ENCODE results near the gene FRAS1.
"Not testable (repeated sequence)": the region's sequence is repeated elsewhere in the genome, so short reads cannot be mapped to it uniquely, and the experiment has no call there.

Gene FRAS1

DNA sequence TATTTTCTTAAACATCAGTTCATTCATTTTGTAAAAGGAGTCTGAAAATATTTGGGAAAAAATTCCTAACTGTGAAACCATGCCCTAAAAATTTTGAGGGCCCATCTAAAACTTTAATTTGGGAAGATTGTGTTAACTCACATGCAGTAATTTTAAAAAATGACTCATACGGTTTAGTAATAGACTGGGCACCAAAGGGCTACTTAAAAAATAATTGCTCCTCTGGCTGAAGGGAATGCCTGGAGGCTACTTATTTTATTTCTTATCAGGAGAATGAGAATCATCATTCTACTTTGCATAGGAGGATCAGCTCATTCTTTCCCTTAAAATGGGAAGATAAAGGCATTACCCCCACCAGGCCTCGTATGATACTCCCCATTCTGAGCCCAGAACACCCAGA lies 271.5 kb downstream of the FRAS1 start:
- DNase-seq (ENCODE audit: low read depth): not testable (repeated sequence)

DNA sequence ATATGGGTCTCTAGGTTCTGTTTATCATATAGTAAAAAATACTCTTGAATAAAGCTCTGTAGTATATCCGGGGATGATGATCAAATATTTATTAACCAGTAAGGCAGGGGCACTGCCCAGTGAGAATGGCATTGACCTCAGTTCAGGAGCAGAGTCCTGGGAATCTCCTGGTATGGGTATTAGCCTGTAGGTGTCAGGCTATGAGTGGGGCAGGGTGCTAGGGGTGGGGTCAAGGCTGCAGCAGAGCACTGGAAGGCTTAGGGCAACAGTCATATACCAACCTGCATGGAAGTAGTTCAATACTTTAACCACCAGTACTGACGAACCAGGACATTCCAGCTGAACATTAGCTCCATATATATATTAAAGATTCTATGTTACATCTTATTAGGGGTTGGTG lies 274.1 kb downstream of the FRAS1 start:
- DNase-seq (ENCODE audit: low read depth): no peak

DNA sequence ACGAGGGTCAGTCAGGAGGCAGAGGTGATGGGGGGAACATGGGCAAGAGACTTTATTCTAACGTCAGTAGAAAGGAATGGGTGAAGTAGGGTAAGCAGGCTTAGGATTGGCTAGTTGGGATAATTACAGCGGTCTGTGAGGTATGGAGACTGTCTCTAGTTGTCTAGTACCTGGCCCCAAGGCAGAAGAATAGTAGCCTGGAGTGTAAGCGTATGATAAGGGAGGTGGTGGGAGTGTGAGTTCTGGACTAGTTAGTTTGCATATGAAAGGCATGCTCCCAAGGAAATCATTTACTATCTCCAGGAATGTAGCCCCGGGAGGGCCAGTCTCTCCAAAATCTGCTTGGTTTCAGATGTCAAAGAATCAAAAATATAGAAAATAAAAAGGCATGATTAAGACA lies 274.8 kb downstream of the FRAS1 start:
- no peak for DNase-seq (ENCODE audit: low read depth)

DNA sequence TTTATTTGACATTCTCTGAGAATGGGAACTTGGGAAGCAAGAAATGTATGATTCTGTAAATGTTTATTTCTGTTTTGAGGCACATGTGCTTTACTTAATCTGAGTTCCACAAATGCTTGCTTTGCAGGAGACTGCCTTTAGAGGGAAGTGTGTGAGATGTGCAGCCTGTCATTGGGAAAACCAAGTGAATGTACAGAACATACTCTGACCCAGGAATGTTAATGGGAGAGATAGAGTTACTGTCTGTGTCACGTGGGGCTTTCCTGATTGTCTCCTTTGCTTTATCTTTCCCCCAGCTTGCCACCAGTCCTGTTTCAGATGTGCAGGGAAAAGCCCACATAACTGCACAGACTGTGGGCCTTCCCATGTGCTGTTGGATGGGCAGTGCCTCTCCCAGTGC lies 275.9 kb downstream of the FRAS1 start:
- DNase-seq (ENCODE audit: low read depth): no peak

DNA sequence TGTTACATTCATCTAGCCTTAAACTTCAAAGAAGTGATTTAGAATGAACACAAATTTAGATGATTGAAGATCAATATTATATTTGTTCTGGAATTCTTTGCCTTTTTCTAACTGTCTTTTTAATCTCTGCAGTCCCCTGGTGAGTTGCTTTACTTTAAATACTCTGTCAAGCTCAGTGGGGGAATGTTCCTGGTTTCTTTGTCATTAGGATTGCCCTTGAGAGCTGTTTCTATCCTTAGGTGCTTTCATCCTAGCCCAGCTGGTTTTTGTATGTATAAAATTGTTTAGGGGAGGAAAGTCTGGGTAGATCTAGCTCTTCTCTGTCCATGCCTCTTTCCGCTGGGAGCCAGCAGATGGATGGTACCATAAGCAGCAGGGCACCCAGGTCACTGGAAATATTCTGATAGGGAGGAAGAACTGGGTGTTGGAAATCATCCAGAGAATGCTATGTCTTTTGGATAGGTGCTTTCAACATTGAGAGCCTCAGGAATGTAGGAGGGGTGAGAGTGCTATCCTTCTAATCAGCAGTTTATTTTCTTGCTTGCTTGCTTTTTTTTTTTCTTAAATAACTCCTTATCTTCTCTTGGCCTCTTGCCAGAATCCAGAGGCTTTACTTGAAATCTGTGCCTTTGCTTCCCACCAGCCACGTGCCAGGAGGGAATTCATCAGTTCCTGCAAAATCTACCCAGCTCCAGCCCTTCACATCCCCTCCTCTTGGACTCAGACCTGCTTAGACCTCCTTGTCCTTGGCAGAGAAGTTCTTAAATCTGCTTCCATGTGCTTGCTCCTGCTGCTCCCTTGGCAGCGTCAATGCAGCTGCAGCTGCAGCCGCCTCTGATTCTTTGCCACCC lies 279.2 kb downstream of the FRAS1 start:
- DNase-seq (ENCODE audit: low read depth): no peak

DNA sequence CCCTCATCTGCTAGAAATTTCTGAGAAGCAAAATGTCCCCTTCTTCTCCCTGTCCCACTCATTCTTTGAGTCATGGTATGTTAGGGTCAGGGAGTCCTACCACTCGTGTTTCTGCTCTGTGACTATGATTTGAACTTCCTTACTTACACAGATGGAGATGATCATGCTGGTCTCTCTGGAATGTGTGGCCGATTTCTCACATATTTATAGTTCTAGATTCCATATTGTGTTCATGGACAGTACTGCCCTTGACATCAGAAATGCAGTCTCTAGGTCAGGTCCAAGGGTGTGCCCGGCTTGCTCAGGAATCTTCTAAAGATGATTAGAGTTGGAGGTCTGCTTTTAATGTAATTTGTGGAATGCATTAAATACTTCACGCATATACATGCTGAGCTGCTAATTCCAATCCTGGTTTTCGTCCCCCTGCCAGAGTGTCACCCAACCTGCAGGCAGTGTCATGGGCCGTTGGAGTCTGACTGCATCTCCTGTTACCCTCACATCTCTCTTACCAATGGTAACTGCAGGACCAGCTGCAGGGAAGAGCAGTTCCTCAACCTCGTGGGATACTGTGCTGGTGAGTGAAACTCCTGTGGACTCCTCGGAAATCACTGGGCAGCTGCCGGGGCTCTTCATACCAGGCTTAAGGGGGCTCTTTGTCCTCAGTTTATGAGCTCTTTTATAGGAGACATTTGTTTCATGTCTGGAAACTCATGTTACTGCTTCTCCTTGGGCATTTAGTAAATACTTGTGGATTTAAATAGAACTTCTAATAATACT lies 280.3 kb downstream of the FRAS1 start:
- DNase-seq (ENCODE audit: low read depth): no peak

DNA sequence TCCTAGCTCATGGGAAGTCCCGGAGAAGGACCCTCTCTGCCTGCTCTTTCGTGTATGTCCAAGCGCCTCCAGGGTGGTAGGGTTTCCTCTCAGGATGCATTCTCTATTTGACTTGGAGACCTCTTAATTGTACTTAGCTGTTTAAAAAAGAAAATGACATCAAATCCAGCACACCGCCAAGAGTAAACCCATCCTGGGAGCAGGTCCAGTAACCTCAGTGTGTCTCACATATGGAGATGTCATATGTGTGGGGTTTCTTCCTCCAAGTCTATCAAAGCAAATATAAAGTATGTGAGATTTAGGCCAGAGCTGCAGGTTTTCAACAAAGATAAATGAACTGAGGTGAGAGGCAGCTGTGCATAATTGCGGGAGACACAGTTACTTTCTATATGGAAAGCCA lies 285.0 kb downstream of the FRAS1 start:
- DNase-seq (ENCODE audit: low read depth): no peak

DNA sequence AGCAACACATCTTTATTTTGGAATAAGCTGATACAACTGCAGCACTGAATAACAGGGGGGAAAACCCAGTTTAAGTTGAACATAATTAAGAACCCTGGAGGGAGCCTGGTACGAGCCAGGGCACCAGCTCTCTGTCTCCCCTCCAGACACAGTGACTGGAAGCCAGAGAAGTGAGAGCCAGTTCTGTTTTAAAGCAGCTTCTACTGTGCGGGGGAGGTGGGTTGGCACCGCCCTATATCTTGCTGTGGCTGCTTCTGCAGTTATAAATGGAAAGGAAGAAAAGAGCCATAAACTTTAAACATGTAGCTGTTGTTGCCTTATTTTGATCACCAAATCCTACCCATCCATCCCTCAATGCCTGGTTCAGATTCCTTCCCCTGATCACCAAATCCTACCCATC lies 286.6 kb downstream of the FRAS1 start:
- DNase-seq (ENCODE audit: low read depth): no peak

DNA sequence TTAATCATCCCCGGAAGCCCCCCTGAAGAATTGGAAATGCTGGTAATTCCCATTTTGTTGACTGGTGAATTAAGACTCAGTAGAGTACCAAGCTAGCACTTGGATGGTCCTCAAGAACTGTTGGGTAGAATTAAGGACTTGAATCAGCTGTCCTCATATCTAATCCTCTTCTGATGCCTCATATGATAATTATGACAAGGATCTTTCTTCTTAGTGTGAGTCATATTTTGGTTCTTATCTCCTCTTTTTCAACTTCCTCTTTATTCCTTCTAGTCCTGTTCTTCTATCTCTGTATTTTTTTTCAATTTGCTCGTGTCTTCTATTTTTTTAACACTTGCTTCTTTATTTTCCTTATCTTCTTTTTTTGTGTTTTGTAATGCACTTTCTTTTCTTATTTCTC lies 288.1 kb downstream of the FRAS1 start:
- no peak for DNase-seq (ENCODE audit: low read depth)

DNA sequence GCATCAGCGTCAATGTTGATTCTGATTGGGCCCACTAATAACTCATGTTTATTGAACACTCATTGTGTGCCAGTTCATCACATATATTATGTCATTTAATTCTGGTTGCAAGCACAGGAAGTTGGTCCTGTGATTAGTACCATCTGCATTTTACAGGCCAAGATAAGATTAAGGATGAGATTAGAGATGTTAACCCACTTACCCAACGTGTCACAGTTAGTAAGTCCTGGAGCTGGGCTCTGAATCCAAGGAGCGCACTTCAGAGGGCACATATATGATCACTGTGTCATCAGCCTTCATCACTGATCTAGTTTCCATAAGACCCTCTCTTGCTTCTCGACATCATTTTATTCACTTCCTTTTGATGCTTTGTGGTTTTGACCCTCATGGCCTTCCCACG lies 289.1 kb downstream of the FRAS1 start:
- DNase-seq (ENCODE audit: low read depth): no peak

DNA sequence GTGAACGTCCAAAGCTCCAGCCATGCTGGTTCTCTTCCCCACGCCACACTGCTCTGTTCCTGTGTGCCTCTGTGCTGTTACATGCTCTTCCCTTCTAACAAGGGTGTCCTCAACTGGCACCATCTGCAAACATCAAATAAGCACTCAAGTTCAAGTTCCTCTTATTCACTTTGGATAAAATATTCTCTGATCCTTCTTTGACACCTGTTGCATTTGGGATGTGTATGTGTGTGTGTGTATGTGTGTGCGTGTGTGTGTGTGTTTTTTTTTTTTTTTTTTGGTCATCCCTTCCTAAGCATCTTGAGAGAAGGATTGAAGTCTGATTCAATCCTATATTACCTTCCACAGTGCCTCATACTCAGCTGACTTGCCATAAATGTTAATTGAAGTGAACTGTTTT lies 290.4 kb downstream of the FRAS1 start:
- no peak for DNase-seq (ENCODE audit: low read depth)

DNA sequence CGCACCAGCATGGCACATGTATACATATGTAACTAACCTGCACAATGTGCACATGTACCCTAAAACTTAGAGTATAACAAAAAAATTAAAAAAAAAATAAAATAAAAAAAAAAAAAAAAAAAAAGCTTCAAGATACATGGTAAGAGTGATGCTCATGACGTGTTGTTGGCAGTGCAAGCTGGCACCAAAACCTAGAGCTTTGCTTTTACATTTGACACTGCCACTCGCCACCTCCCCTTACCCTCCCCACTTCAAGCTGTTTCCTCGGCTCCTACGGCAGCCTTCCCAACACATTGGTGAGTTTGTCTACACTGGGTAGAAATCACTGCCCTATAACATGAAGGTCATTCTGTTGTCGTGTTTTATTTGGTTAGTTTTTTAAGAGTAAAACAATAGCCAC lies 296.8 kb downstream of the FRAS1 start:
- DNase-seq (ENCODE audit: low read depth): no peak

DNA sequence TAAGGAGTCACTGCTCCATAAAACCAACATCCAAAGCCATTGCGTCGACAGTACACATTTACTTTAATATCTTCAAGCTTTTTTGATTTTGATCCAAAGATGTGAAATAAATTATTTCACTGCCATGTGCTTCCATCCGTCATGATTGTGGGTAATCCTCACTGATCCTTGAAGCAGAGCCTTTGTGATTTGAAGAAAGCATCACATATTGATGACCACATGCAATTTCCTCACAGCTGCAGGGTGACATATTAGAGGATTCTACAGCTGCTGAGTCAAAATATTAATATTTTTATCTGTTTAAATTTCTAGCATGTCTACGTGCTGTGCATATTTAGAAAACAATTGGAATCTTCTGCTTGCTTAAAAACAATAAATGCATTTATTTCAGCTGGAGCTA lies 297.7 kb downstream of the FRAS1 start:
- no peak for DNase-seq (ENCODE audit: low read depth)

DNA sequence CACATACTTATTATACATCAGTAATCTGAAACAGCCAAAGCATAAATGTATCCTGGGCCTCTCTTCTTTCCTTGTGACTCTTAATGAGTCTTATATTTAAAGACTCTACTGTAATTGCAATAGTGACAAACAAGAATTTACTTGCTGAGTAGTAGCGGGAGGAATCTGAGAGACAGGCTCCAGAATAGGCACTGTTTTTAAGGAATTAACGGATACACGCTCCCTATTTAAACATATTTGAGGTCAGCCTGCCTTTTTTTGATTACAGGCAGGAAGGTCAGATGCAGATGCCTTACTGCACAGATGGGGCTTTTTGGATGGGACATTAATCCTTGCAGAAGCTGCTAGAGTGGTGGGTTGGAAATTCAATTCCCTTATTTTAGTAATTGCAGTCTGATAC lies 298.2 kb downstream of the FRAS1 start:
- no peak for DNase-seq (ENCODE audit: low read depth)

DNA sequence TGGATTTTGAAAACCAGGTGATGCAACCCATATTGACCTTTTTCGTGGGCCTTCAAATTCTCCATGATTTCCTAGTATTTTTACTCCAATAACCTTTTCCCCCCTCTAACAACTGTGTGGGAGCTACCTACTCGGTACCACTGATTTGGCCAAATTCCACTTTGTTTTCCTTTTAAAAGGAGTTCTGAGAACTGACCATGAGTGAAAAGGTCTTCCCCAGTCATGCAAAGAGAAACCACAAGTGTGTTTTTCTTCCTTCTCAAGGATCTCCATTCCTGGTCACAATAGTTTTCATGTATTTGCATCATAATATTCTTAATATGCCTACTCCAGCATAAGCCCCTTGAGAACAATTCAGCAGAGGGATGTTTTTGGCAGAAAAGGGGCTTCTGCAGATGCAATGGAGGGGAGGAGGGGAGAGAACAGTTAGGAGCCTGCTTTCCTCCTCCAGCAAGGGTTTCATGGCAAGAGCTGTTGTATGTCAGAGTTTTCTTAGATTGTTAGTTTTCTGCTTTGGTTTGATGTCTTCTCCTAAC lies 299.2 kb downstream of the FRAS1 start:
- DNase-seq (ENCODE audit: low read depth): no peak

DNA sequence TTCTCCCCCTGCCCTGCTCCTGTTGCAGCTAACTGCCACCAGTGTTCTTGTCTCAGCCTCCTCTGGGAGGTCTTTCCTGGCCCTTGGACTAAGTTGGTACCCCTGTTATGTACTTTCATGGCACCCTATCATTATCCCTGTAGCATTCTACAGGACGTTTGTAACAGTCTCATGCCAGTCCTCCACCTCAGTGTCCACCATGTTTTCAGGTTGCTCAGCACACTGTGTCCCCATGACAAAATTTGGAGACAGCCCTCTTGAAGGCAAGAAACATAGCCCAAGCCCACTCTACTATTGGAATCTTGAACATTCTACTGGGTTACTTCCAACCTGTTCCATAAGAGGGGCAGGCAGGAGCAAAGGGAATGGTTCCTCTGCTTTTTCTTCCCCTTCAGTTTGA lies 300.0 kb downstream of the FRAS1 start:
- no peak for DNase-seq (ENCODE audit: low read depth)

DNA sequence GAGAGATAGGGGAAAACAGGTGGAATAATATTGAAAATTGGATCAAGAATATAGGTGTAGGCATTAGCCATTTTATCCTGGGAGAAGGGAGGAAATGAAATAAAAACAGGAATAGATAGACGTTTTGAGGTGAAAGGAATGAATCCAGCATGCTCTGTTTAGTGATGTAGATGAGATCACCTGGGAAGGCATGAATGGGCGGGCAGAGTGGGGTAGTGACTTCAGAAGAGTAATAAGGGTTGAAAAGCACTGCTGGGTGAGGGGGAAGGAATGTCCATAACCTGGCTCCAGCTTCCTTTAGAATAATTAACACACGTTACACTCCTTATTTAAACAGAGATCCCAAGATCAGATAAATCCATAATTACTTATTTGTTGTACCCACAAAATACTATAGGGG lies 303.3 kb downstream of the FRAS1 start:
- DNase-seq (ENCODE audit: low read depth): no peak

DNA sequence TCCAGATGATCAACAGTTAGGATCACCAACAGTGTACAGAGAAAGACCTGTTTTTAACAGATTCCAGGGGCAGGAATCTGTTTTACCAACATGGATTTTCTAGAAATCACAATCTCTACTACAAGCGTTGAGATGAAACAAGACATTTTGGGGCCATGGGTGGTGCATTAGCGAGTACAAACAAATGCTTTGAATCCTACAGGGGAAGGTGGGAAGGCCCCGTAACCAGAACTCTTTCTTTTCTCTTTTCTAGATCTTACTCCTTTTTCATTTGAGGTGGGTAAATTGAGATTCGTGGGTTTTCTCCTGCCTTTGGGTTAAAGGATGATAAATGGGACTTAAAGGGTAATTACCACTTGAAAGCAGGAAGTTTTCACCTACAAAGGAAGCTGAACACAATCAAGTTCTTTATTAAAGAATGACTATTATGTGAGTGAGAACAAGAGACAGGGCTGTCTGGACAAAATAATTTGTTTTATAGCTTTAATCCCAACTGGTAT lies 304.5 kb downstream of the FRAS1 start:
- DNase-seq (ENCODE audit: low read depth): no peak

DNA sequence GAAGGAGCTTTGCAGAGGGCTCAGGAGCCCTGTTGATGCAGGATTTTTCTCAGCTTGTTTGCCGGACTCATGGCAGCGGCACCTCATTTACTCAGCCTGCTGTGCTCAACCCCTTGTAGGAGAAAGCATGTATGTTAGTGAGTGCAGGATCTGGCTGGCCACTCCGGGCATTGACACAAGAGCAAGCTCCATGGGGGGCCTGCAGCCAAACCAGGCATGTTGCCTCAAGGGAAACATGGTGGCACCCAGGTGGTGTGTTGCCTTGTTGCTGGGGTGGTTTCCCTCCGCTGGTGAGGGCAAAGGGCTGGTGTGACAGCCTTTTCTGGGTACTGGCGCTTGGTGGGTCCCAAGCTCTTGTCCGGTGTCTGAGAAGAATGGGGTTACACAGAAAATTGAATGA lies 305.2 kb downstream of the FRAS1 start:
- no peak for DNase-seq (ENCODE audit: low read depth)

DNA sequence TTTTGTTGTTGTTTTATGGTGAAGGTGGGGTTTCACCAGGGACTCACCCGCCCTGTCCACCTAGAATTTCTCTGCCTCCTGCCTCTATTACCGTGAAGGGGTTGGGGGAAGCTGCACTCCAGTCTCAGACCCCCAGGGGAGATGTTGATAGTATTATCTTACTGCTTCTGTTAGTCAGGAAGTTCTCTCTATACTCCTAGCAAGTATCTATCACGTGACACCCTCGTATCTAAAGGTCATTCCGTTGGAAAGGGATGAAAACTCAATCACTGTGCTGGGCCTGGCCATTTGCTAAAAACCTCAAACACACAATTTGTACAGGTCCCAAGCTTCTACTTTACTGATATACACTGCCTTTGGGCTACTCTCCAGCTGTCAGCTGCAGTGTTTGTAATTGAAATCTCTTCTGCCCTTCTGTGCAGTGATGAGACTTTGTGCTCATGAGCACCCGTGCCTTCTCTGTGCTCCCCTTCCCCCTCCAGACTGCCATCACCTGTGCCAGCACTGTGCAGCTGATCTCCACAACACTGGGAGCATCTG lies 306.0 kb downstream of the FRAS1 start:
- DNase-seq (ENCODE audit: low read depth): no peak

DNA sequence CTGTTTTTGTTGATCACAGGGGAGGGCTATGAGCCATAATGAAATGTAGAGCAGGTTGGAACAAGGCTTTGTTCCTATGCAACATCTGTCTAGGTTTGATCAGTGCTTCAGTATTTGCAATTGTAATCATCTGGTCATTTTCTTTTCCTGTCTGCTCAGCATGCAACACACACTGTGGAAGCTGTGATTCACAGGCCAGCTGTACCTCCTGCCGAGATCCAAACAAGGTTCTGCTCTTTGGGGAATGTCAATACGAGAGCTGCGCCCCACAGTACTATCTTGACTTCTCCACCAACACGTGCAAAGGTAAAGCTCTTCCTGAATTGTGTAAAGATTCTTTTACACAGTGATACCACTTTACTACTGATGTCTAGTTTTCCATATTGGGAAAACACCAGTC lies 312.6 kb downstream of the FRAS1 start:
- no peak for DNase-seq (ENCODE audit: low read depth)

DNA sequence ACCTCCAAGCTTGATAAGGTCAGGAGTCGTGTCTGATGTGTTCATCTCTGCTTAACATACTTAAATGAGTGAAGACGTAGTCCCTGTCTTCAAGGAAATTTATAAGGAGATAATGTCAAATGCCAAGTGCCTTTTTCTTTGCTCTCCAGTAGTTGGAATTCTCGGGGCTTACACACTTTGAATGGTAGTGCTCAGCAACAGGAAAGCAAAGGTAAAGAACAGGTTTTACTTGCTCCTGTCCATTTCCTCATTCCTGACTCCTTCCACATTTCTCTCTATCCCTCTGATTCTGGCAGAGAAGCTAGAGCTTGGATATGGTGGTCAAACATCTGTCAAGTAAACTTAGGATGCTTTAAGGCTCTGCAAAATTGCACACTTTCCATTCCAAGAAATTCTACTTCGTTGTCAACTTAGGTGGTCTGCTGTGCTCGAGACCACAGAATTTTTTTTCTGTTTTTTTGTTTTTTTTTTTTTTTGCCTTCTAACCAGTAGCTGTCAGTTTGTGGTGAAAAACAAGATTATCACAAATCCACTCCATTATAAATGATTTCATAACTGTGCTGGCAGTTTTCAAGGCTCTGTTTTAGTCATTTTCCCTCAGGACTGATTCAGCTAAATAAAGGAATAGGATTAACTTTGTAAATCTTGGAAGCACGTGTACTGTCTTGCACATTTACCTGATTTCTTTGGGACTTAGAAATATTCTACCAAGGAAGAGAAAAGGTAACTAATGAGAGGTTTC lies 313.7 kb downstream of the FRAS1 start:
- no peak for DNase-seq (ENCODE audit: low read depth)

Data from GM04503 (cell line).